Skeletal muscle satellite cell (primary cell): ENCODE measurements around the gene STXBP2.

ENCODE experiments used
- H3K27me3 ChIP-seq: 2 replicates; pipeline ENCODE4 v1.7.0; 2013; ENCODE audit warnings: low read length; ENCODE audit not compliant: control insufficient read depth, insufficient read depth
- H3K36me3 ChIP-seq: 2 replicates; pipeline ENCODE4 v1.7.0; 2013; ENCODE audit warnings: mild to moderate bottlenecking, control low read depth, low read length; ENCODE audit not compliant: insufficient read depth
- H3K4me1 ChIP-seq: 2 replicates; pipeline ENCODE4 v1.7.0; 2013; ENCODE audit warnings: low read length; ENCODE audit not compliant: control insufficient read depth, insufficient read depth
- H3K4me2 ChIP-seq: 2 replicates; pipeline ENCODE4 v1.7.0; 2013; ENCODE audit warnings: mild to moderate bottlenecking, low read length
- H3K4me3 ChIP-seq: 2 replicates; pipeline ENCODE4 v1.7.0; 2013; ENCODE audit warnings: low read length
- H3K9ac ChIP-seq: 2 replicates; pipeline ENCODE4 v1.7.0; 2013; ENCODE audit warnings: mild to moderate bottlenecking, low read depth, low read length, moderate library complexity
- H3K9me3 ChIP-seq: replicated peaks from 2 replicates; pipeline ENCODE4 v1.7.0; 2013; ENCODE audit warnings: mild to moderate bottlenecking, control low read depth, low read length

The STXBP2 gene

GRCh38 chr19:7605490-7606222, 31.3 kb upstream of the STXBP2 start:
- Histone ChIP-seq H3K4me2 (no peak overlapping the region), H3K36me3 (no peaks in the 10 kb centered on the region), H3K4me1 (no peaks in the 10 kb centered on the region), H3K27me3 (peaks cover 10% of the 10 kb centered on the region), H3K4me3 (no peak overlapping the region), H3K9ac (no peak overlapping the region), H3K9me3 (no peaks in the 10 kb centered on the region)

- Histone ChIP-seq H3K4me2 (no peak overlapping the region), H3K4me3 (no peak overlapping the region), H3K4me1 (no peaks in the 10 kb centered on the region), H3K9me3 (no peaks in the 10 kb centered on the region), H3K9ac (no peak overlapping the region), H3K36me3 (no peaks in the 10 kb centered on the region), H3K27me3 (peaks cover 10% of the 10 kb centered on the region)
These were observed 30.6 kb upstream of the STXBP2 start for GRCh38 chr19:7606289-7606688.

GRCh38 chr19:7607212-7607873, 29.6 kb upstream of the STXBP2 start:
- Histone ChIP-seq H3K27me3 (peaks cover 10% of the 10 kb centered on the region), H3K4me3 (no peak overlapping the region), H3K9ac (no peak overlapping the region)

GRCh38 chr19:7607874-7608560, 28.9 kb upstream of the STXBP2 start:
- no peaks in the 10 kb centered on the region for H3K36me3 ChIP-seq
- no peak overlapping the region for H3K4me2 ChIP-seq
- H3K4me1 ChIP-seq = no peaks in the 10 kb centered on the region
- no peak overlapping the region for H3K4me3 ChIP-seq
- no peak overlapping the region for H3K9ac ChIP-seq
- peaks cover 10% of the 10 kb centered on the region for H3K27me3 ChIP-seq
- no peaks in the 10 kb centered on the region for H3K9me3 ChIP-seq

More at GRCh38 chr19:7607212-7607873, 29.6 kb upstream of the STXBP2 start:
- Histone ChIP-seq H3K36me3 (no peaks in the 10 kb centered on the region), H3K4me1 (no peaks in the 10 kb centered on the region), H3K4me2 (no peak overlapping the region), H3K9me3 (no peaks in the 10 kb centered on the region)

- Histone ChIP-seq H3K27me3 (peaks cover 3% of the 10 kb centered on the region), H3K36me3 (no peaks in the 10 kb centered on the region), H3K9ac (no peak overlapping the region)
These were observed 26.2 kb upstream of the STXBP2 start for GRCh38 chr19:7610491-7611240.

GRCh38 chr19:7611541-7612279, 25.2 kb upstream of the STXBP2 start:
- Histone ChIP-seq H3K4me2 (no peak overlapping the region), H3K4me1 (no peaks in the 10 kb centered on the region), H3K9ac (no peak overlapping the region), H3K4me3 (no peak overlapping the region), H3K9me3 (no peaks in the 10 kb centered on the region), H3K36me3 (no peaks in the 10 kb centered on the region), H3K27me3 (peaks cover 3% of the 10 kb centered on the region)

More at GRCh38 chr19:7610491-7611240, 26.2 kb upstream of the STXBP2 start:
- no peak overlapping the region for H3K4me2 ChIP-seq
- H3K9me3 ChIP-seq = no peaks in the 10 kb centered on the region
- no peak overlapping the region for H3K4me3 ChIP-seq
- H3K4me1 ChIP-seq = no peaks in the 10 kb centered on the region

GRCh38 chr19:7612282-7613274, 24.3 kb upstream of the STXBP2 start:
- H3K4me3 ChIP-seq = no peak overlapping the region

GRCh38 chr19:7614859-7615741, 21.8 kb upstream of the STXBP2 start:
- no peaks in the 10 kb centered on the region for H3K9me3 ChIP-seq
- peaks cover 7% of the 10 kb centered on the region for H3K36me3 ChIP-seq
- H3K4me2 ChIP-seq = no peak overlapping the region
- peaks cover 10% of the 10 kb centered on the region for H3K4me1 ChIP-seq
- H3K4me3 ChIP-seq = no peak overlapping the region
- H3K27me3 ChIP-seq = no peaks in the 10 kb centered on the region
- H3K9ac ChIP-seq = no peak overlapping the region

More at GRCh38 chr19:7612282-7613274, 24.3 kb upstream of the STXBP2 start:
- H3K36me3 ChIP-seq = no peaks in the 10 kb centered on the region
- no peaks in the 10 kb centered on the region for H3K9me3 ChIP-seq
- no peak overlapping the region for H3K4me2 ChIP-seq
- no peaks in the 10 kb centered on the region for H3K4me1 ChIP-seq
- H3K27me3 ChIP-seq = peaks cover 3% of the 10 kb centered on the region
- H3K9ac ChIP-seq = no peak overlapping the region

GRCh38 chr19:7617172-7617571, 19.7 kb upstream of the STXBP2 start:
- Histone ChIP-seq H3K4me2 (no peak overlapping the region), H3K36me3 (peaks cover 22% of the 10 kb centered on the region), H3K27me3 (no peaks in the 10 kb centered on the region), H3K9me3 (no peaks in the 10 kb centered on the region), H3K9ac (no peak overlapping the region), H3K4me3 (no peak overlapping the region), H3K4me1 (peaks cover 10% of the 10 kb centered on the region)
